HEK293 (cell line): Measurements from ENCODE around the gene SLC39A11.

Experiments used
- AEBP2 ChIP-seq: fragments of 450-650 bp; formaldehyde crosslinking; IDR thresholded peaks from 2 replicates; pipeline ENCODE4 v1.5.1; 2016; ENCODE audit warnings: missing biosample characterization, missing genetic modification characterization, borderline replicate concordance
- KLF1 ChIP-seq: fragments of 450-650 bp; formaldehyde crosslinking; IDR thresholded peaks from 2 replicates; pipeline ENCODE4 v1.5.1; 2016; ENCODE audit warnings: missing biosample characterization, missing genetic modification characterization
- SCRT2 ChIP-seq: fragments of 450-650 bp; formaldehyde crosslinking; IDR thresholded peaks from 2 replicates; pipeline ENCODE4 v1.5.1; 2016; ENCODE audit warnings: missing biosample characterization, missing genetic modification characterization
- TSHZ1 ChIP-seq: fragments of 450-650 bp; formaldehyde crosslinking; IDR thresholded peaks from 2 replicates; pipeline ENCODE4 v1.5.1; 2016; ENCODE audit warnings: missing biosample characterization, missing genetic modification characterization, borderline replicate concordance
- ZBTB11 ChIP-seq: fragments of 450-650 bp; formaldehyde crosslinking; conservative IDR thresholded peaks from 2 replicates; pipeline ENCODE4 v1.5.1; 2016; ENCODE audit warnings: low read depth, missing biosample characterization, missing genetic modification characterization
- ZNF169 ChIP-seq: fragments of 450-650 bp; formaldehyde crosslinking; IDR thresholded peaks from 2 replicates; pipeline ENCODE4 v1.5.1; 2016; ENCODE audit warnings: missing biosample characterization, missing genetic modification characterization
- ZNF221 ChIP-seq: fragments of 450-650 bp; formaldehyde crosslinking; IDR thresholded peaks from 2 replicates; pipeline ENCODE4 v1.5.1; 2017; ENCODE audit warnings: missing biosample characterization, missing genetic modification characterization, borderline replicate concordance
- ZNF266 ChIP-seq: fragments of 450-650 bp; formaldehyde crosslinking; IDR thresholded peaks from 2 replicates; pipeline ENCODE4 v1.5.1; 2016; ENCODE audit warnings: missing biosample characterization, missing genetic modification characterization, low read depth
- ZNF513 ChIP-seq: fragments of 450-650 bp; IDR thresholded peaks from 2 replicates; pipeline ENCODE4 v1.5.1; 2018; ENCODE audit warnings: missing biosample characterization, missing genetic modification characterization
- ZNF521 ChIP-seq: fragments of 450-650 bp; formaldehyde crosslinking; IDR thresholded peaks from 2 replicates; pipeline ENCODE4 v1.5.1; 2017; ENCODE audit warnings: missing biosample characterization, mild to moderate bottlenecking, missing genetic modification characterization
- ZNF600 ChIP-seq: fragments of 450-650 bp; formaldehyde crosslinking; IDR thresholded peaks from 2 replicates; pipeline ENCODE4 v1.5.1; 2016; ENCODE audit warnings: missing biosample characterization, missing genetic modification characterization
- ZNF768 ChIP-seq: fragments of 450-650 bp; formaldehyde crosslinking; IDR thresholded peaks from 2 replicates; pipeline ENCODE4 v1.5.1; 2018; ENCODE audit warnings: missing biosample characterization, mild to moderate bottlenecking, missing genetic modification characterization
- ZNF776 ChIP-seq: fragments of 450-650 bp; formaldehyde crosslinking; IDR thresholded peaks from 2 replicates; pipeline ENCODE4 v1.5.0; 2017; ENCODE audit warnings: missing biosample characterization, missing genetic modification characterization, borderline replicate concordance
- ZNF843 ChIP-seq: fragments of 450-650 bp; formaldehyde crosslinking; IDR thresholded peaks from 2 replicates; pipeline ENCODE4 v1.5.1; 2016; ENCODE audit warnings: missing biosample characterization, missing genetic modification characterization
- TF ChIP-seq, protein P1 (sequence below): fragments of 450-650 bp; formaldehyde crosslinking; IDR thresholded peaks from 2 replicates; pipeline ENCODE4; 2016; ENCODE audit warnings: missing biosample characterization, missing genetic modification characterization
- TF ChIP-seq, protein P2 (sequence below): fragments of 450-650 bp; formaldehyde crosslinking; IDR thresholded peaks from 2 replicates; pipeline ENCODE4 v1.5.1; 2016; ENCODE audit warnings: missing biosample characterization, missing genetic modification characterization

The SLC39A11 gene

DNA sequence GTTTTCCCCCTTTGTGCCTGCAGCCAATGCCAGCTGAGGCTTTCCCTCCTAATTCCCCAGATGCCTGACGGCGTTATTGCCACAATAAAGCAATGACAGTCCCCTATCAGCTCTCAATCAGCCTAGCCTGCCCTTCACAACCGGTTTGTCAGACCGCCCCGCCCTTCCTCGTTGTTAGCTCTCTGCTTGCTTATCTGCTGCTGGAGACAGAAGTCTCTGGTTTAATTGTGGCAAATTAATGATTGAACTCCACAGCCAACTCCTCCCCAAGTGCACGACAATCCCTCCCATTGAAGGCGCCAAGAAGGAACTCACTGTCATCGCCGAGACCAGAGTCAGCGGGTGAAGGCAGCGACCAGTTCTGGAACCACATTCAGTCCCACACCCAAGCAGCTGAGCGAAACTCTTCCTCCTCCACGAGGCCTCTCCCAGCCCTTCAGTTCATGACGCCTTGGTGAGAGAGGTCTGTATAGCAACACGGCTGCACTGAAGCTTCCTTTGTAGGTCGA, 474.4 kb downstream of the SLC39A11 start (continued):
- TF ChIP-seq, protein P1, sequence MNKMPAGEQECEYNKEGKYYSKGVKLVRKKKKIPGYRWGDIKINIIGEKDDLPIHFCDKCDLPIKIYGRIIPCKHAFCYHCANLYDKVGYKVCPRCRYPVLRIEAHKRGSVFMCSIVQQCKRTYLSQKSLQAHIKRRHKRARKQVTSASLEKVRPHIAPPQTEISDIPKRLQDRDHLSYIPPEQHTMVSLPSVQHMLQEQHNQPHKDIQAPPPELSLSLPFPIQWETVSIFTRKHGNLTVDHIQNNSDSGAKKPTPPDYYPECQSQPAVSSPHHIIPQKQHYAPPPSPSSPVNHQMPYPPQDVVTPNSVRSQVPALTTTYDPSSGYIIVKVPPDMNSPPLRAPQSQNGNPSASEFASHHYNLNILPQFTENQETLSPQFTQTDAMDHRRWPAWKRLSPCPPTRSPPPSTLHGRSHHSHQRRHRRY (tag by site-specific recombination): no peak
- TF ChIP-seq ZNF776 (tag by site-specific recombination): no peak
- TF ChIP-seq TSHZ1 (tag by site-specific recombination): no peak
- TF ChIP-seq ZNF843 (tag by site-specific recombination): no peak
- no peak for TF ChIP-seq ZNF266 (tag by site-specific recombination)
- no peak for TF ChIP-seq ZNF221 (tag by site-specific recombination)
- no peak for TF ChIP-seq ZNF169 (tag by site-specific recombination)
- TF ChIP-seq SCRT2: no peak
- TF ChIP-seq ZBTB11 (tag by site-specific recombination): no peak
- no peak for TF ChIP-seq ZNF521 (tag by site-specific recombination)
- TF ChIP-seq, protein P2, sequence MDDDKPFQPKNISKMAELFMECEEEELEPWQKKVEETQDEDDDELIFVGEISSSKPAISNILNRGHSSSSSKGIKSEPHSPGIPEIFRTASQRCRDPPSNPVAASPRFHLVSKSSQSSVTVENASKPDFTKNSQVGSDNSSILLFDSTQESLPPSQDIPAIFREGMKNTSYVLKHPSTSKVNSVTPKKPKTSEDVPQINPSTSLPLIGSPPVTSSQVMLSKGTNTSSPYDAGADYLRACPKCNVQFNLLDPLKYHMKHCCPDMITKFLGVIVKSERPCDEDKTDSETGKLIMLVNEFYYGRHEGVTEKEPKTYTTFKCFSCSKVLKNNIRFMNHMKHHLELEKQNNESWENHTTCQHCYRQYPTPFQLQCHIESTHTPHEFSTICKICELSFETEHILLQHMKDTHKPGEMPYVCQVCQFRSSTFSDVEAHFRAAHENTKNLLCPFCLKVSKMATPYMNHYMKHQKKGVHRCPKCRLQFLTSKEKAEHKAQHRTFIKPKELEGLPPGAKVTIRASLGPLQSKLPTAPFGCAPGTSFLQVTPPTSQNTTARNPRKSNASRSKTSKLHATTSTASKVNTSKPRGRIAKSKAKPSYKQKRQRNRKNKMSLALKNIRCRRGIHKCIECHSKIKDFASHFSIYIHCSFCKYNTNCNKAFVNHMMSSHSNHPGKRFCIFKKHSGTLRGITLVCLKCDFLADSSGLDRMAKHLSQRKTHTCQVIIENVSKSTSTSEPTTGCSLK (tag by site-specific recombination): no peak
- TF ChIP-seq ZNF513 (tag by site-specific recombination): no peak
- TF ChIP-seq ZNF768 (tag by site-specific recombination): no peak
- TF ChIP-seq KLF1 (tag by site-specific recombination): peak; percentile 35; the same call in 1 of the 2 replicates
- TF ChIP-seq AEBP2 (tag by site-specific recombination): no peak
- TF ChIP-seq ZNF600: peak; percentile 72; the same call in 1 of the 2 replicates
